ENCODE data around the gene PPP4R2. TPM values are rescaled to one million over a fixed set of nuclear protein-coding genes. Genes with fewer than 3 reads are reported as not detected.

PPP4R2 gene
- total and polyA plus RNA-seq, 12 donors: 9.8 to 75.4 (median 47.9) TPM

DNA sequence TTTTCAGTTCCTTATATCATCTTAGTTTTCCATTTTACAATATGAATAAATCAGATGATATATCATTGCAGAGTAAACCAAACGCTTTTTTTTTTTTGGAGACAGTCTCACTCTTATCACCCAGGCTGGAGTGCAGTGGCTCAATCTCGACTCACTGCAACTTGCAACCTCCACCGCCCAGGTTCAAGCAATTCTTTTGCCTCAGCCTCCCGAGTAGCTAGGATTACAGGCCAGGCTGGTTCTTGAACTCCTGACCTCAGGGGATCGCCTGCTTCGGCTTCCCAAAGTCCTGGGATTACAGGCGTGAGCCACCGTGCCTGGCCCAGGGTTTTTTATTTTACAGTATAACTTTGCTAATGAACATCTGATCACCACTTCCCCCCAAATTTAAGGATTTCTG lies 59.0 kb downstream of the PPP4R2 start:
- H3K36me3 ChIP-seq: peaks cover 0 to 19% (median 0%) of the 10 kb centered on the region in 9 donors
- intact Hi-C loops (cut with DNase I): loop anchor here in 7 of 10 donors (2.0 to 10.0 kb wide), 8 partner anchors 51 to 211 kb away; partner anchors contain the start of genes SHQ1 (in 3 of the 7) and PPP4R2 (in 2 of the 7)
- 45 to 51% methylated on average over 8 of the region's 8 CpGs for WGBS, 2 donors
- no peak overlapping the region for H3K4me3 ChIP-seq
- ATAC-seq: peak in 3 of 8 donors; percentile 19 to 22 (median 20)
- H3K4me1 ChIP-seq: peaks cover 0 to 37% (median 16%) of the 10 kb centered on the region in 9 donors
- H3K27ac ChIP-seq: peak overlapping the region in 2 of 10 donors; percentile 26 to 33
- no peak for DNase-seq
- no peaks in the 10 kb centered on the region for H3K9me3 ChIP-seq
- H3K27me3 ChIP-seq: no peaks in the 10 kb centered on the region
- TF ChIP-seq, protein P1, sequence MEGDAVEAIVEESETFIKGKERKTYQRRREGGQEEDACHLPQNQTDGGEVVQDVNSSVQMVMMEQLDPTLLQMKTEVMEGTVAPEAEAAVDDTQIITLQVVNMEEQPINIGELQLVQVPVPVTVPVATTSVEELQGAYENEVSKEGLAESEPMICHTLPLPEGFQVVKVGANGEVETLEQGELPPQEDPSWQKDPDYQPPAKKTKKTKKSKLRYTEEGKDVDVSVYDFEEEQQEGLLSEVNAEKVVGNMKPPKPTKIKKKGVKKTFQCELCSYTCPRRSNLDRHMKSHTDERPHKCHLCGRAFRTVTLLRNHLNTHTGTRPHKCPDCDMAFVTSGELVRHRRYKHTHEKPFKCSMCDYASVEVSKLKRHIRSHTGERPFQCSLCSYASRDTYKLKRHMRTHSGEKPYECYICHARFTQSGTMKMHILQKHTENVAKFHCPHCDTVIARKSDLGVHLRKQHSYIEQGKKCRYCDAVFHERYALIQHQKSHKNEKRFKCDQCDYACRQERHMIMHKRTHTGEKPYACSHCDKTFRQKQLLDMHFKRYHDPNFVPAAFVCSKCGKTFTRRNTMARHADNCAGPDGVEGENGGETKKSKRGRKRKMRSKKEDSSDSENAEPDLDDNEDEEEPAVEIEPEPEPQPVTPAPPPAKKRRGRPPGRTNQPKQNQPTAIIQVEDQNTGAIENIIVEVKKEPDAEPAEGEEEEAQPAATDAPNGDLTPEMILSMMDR (IDR thresholded peaks at IDR 0.05): no peak

DNA sequence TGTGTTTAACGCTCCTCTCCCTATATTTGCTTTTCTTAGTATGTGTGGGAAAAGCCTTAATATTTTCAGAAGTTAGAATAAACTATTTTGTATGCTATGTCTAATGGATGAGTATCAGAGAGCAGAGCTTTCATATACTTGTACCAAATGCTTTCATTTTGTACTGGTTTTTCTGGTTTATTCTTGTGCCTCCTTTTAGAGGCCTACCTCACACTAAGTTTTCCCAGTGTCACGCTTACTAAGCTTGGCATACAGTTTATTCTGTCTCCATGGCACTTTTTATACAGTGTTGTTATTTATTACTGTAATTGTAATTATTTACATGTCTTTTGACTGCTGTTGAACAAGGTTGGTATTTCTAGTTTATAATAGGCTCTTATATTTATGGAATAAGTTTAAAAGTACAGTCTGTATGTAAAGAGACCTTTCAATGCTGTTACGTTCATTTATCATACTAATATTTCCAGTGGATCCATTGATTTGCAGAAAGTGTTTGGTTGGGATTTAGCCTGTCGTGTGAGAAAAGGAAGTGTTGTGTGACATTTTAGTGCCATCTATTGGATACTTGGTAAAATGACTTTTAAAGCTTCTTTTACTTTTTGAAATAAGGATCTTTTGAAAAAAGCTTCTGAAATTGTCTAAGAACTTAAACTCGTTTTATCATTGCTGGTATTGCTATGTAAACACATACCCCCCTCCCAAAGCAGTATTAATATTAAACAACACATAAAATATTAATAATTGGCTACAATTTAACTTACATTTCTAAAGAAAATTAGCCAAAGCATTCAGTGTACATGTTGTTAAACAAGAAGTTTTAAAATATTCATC lies 59.6 kb downstream of the PPP4R2 start:
- TF ChIP-seq, protein P1 (IDR thresholded peaks at IDR 0.05): peak; percentile 29 to 70 (median 55)
- Histone ChIP-seq H3K27ac (peak overlapping the region in 3 of 10 donors; percentile 23 to 33 (median 26)), H3K27me3 (no peaks in the 10 kb centered on the region), H3K4me3 (no peak overlapping the region), H3K36me3 (peaks cover 0 to 19% (median 0%) of the 10 kb centered on the region in 9 donors), H3K9me3 (no peaks in the 10 kb centered on the region), H3K4me1 (peaks cover 0 to 43% (median 17%) of the 10 kb centered on the region in 9 donors)
- DNase-seq (no peak), ATAC-seq (peak in 4 of 8 donors; percentile 55 to 82 (median 58))
- WGBS, 2 donors: 21 to 27% methylated on average over 5 of the region's 5 CpGs
- intact Hi-C loops (cut with DNase I): loop anchor here in 9 of 10 donors (1.0 to 10.0 kb wide), 11 partner anchors 51 to 211 kb away; partner anchors contain the start of genes SHQ1 (in 3 of the 9) and PPP4R2 (in 2 of the 9)

DNA sequence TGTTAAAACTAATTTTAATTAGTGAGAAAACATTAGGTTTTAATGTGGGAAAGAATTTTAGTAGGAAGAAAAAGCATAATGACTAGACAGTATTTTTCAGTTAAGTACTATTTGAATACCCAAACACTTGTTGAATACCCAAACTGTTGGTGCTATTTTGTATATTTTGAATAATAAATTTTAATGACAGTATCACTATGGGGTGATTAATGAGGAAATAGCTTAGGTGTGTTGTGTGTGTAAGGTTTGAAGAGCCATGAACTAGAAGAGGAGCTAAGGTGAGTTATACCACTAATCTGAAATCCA lies 60.2 kb downstream of the PPP4R2 start:
- no peak for ATAC-seq
- Histone ChIP-seq H3K4me1 (peaks cover 0 to 49% (median 22%) of the 10 kb centered on the region in 9 donors), H3K27ac (peak overlapping the region in 2 of 10 donors; percentile 15 to 23), H3K27me3 (no peaks in the 10 kb centered on the region), H3K4me3 (no peak overlapping the region), H3K36me3 (peaks cover 0 to 21% (median 0%) of the 10 kb centered on the region in 9 donors), H3K9me3 (no peaks in the 10 kb centered on the region)
- intact Hi-C loops (cut with DNase I): loop anchor here in 9 of 10 donors (1.0 to 10.0 kb wide), 11 partner anchors 52 to 212 kb away; partner anchors contain the start of genes SHQ1 (in 3 of the 9) and PPP4R2 (in 2 of the 9)
- no peak for DNase-seq
- TF ChIP-seq, protein P1 (IDR thresholded peaks at IDR 0.05): no peak

DNA sequence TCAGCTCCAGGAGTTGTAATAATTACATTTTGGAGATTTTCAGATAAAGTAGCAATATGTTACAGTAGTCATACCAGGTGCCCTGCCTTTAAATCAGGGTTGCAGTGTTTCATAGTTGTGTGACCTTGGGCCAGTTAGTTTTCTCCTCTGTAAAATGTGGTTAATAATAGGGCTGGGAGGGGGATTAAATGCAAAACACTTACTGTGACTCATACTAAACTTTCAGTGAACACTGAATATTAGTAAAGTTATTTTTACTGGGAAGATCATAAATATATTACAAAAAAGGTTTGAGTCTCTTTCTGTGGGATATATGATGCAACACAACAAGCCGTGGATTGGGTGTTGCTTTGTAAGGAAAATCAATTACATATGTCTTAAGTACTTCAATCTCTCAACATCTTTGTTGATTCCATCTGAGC lies 63.7 kb downstream of the PPP4R2 start:
- Histone ChIP-seq H3K9me3 (no peaks in the 10 kb centered on the region), H3K27ac (peak overlapping the region in 3 of 10 donors; percentile 2 to 58 (median 6)), H3K4me3 (no peak overlapping the region), H3K36me3 (peaks cover 0 to 54% (median 15%) of the 10 kb centered on the region in 9 donors), H3K4me1 (peaks cover 0 to 42% (median 24%) of the 10 kb centered on the region in 9 donors), H3K27me3 (no peaks in the 10 kb centered on the region)
- intact Hi-C loops (cut with DNase I): loop anchor here in 2 of 10 donors (5.0 kb wide), 1 partner anchor 213 kb away; the partner anchor contains the start of gene SHQ1 (in 2 of the 2)
- ATAC-seq: no peak
- WGBS, 2 donors: 90 to 98% methylated on average over 1 of the region's 1 CpG
- DNase-seq: no peak
- TF ChIP-seq, protein P1 (IDR thresholded peaks at IDR 0.05): no peak
